ENCODE measurements around the gene MAPKAPK3. TPM values are rescaled to one million over a fixed set of nuclear protein-coding genes. Genes with fewer than 3 reads are reported as not detected.

Gene MAPKAPK3
- total RNA-seq, 4 donors from 2014 or later = 20.8 to 31.3 (median 27.2) TPM

- H3K4me1 ChIP-seq = peaks cover 7 to 24% (median 19%) of the 10 kb centered on the region in 4 donors
- no peak for DNase-seq (ENCODE audit: extremely low spot score)
- intact Hi-C loops (cut with DNase I) = no loop called here
- H3K36me3 ChIP-seq = peaks cover 3 to 20% (median 15%) of the 10 kb centered on the region in 4 donors
- H3K27me3 ChIP-seq = no peaks in the 10 kb centered on the region
- TF ChIP-seq POLR2A (IDR thresholded peaks at IDR 0.05; ENCODE audit: low read depth) (no peak), CTCF (IDR thresholded peaks at IDR 0.05) (no peak), POLR2AphosphoS5 (IDR thresholded peaks at IDR 0.05) (no peak), EP300 (IDR thresholded peaks at IDR 0.05) (no peak)
- H3K27ac ChIP-seq (replicated peaks in 1 of 4) = no peak overlapping the region
- H3K4me3 ChIP-seq = no peak overlapping the region
- no peaks in the 10 kb centered on the region for H3K9me3 ChIP-seq
- 72% methylated on average over 3 of the region's 7 CpGs for WGBS
These were observed 35.1 kb downstream of the MAPKAPK3 start for GRCh38 chr3:50651920-50652529.

- Histone ChIP-seq H3K4me1 (peaks cover 7 to 24% (median 19%) of the 10 kb centered on the region in 4 donors), H3K9me3 (no peaks in the 10 kb centered on the region), H3K36me3 (peaks cover 0 to 13% (median 8%) of the 10 kb centered on the region in 4 donors), H3K27ac (replicated peaks in 1 of 4) (no peak overlapping the region), H3K4me3 (no peak overlapping the region), H3K27me3 (no peaks in the 10 kb centered on the region)
- TF ChIP-seq CTCF (IDR thresholded peaks at IDR 0.05) (peak in 2 of 3 experiments; percentile 24 to 33), EP300 (IDR thresholded peaks at IDR 0.05) (no peak)
- DNase-seq (ENCODE audit: extremely low spot score) = no peak
- 93% methylated on average over 2 of the region's 2 CpGs for WGBS
- intact Hi-C loops (cut with DNase I) = no loop called here
These were observed 35.8 kb downstream of the MAPKAPK3 start for GRCh38 chr3:50652709-50653108.

GRCh38 chr3:50653937-50654595 lies 37.1 kb downstream of the MAPKAPK3 start:
- TF ChIP-seq EP300 (IDR thresholded peaks at IDR 0.05) (no peak), POLR2AphosphoS5 (IDR thresholded peaks at IDR 0.05) (no peak), POLR2A (IDR thresholded peaks at IDR 0.05; ENCODE audit: low read depth) (no peak), CTCF (IDR thresholded peaks at IDR 0.05) (no peak)
- no peaks in the 10 kb centered on the region for H3K36me3 ChIP-seq
- intact Hi-C loops (cut with DNase I) = no loop called here
- DNase-seq (ENCODE audit: extremely low spot score) = no peak
- H3K4me1 ChIP-seq = peaks cover 4 to 12% (median 11%) of the 10 kb centered on the region in 4 donors
- H3K27me3 ChIP-seq = no peaks in the 10 kb centered on the region
- H3K9me3 ChIP-seq = no peaks in the 10 kb centered on the region
- WGBS = 62% methylated on average over 2 of the region's 3 CpGs
- no peak overlapping the region for H3K4me3 ChIP-seq
- no peak overlapping the region for H3K27ac ChIP-seq (replicated peaks in 1 of 4)

GRCh38 chr3:50655009-50655830 lies 38.3 kb downstream of the MAPKAPK3 start:
- Histone ChIP-seq H3K4me3 (no peak overlapping the region), H3K27ac (replicated peaks in 1 of 4) (no peak overlapping the region), H3K4me1 (peaks cover 0 to under 1% (median under 1%) of the 10 kb centered on the region in 4 donors), H3K9me3 (no peaks in the 10 kb centered on the region), H3K36me3 (no peaks in the 10 kb centered on the region), H3K27me3 (no peaks in the 10 kb centered on the region)
- intact Hi-C loops (cut with DNase I) = no loop called here
- TF ChIP-seq CTCF (IDR thresholded peaks at IDR 0.05) (no peak), EP300 (IDR thresholded peaks at IDR 0.05) (no peak), POLR2AphosphoS5 (IDR thresholded peaks at IDR 0.05) (no peak), POLR2A (IDR thresholded peaks at IDR 0.05; ENCODE audit: low read depth) (no peak)
- no peak for DNase-seq (ENCODE audit: extremely low spot score)
- 71% methylated on average over 2 of the region's 3 CpGs for WGBS

Measured in esophagus muscularis mucosa (tissue), 4 donors.